ENCODE results near the gene NRXN3. TPM values are rescaled to one million over a fixed set of nuclear protein-coding genes. Genes with fewer than 3 reads are reported as not detected.

NRXN3 gene
- total RNA-seq, 1 donor from 2014 or later = not detected

- DNase-seq (ENCODE audit: low read depth in 2 of 2) = peak; percentile 44 to 54
Measured at GRCh38 chr14:78902010-78902623, 731.9 kb downstream of the NRXN3 start.

GRCh38 chr14:78904094-78904493, 733.9 kb downstream of the NRXN3 start:
- no peak for DNase-seq (ENCODE audit: low read depth in 2 of 2)

DNA sequence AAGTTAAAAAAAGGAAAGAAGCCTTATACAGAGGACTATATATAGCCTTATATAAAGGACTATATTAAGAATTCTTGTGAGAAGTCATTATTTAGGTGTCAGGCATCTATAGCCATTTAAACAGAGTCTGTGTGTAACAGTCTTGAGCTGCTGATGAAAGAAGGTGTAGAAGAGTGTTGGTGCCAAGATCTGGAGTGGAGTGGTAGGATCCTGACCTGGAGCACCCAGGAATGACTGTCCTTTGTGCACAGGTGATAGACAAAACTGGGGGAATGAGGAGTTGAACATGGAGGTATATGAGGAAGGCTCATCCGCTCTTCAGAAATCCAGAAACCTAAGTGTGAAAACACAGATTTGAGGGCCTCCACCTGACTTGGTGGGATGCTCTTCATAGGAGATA, 747.3 kb downstream of the NRXN3 start:
- no peak for DNase-seq (ENCODE audit: low read depth in 2 of 2)

DNA sequence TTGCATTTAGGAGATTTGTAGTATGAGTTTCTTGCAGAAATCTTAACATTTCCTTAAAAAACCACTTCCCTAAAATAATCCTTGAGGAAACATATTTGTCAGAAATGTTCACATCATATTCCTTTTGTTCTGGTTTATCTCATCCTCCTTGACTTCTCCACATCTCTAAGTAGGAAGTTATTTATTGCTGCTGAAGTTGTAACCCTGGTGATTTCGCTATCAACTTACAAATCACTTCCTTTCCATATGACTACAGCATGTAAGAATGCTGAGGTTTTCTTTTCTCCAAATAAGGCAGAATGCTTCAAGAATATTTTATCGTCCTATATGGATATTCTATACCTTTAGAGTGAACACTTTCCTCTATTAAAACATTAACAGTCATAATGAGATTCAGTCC, 751.7 kb downstream of the NRXN3 start:
- DNase-seq (ENCODE audit: low read depth in 2 of 2) = peak; percentile 1 to 90

DNA sequence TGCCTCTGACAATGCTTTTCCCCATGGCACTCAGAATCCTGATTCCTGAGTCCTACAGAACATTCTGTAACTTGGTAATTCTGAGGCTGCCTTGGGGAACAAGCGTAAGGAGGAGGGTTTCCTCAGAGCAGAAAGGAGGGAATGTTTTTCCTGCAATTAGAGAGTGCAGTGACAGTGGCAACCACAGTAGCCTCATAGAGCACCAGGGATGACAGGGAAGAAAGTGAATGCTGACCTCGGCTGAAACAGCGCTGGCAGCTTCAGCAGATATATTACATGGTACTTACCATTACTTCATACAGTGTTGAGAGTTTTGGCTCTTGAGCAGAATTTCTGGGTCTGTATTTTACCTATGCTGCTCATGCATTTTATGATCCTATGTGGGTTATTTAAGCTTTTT, 757.1 kb downstream of the NRXN3 start:
- DNase-seq (ENCODE audit: low read depth in 2 of 2) = no peak

- no peak for DNase-seq (ENCODE audit: low read depth in 2 of 2)
Measured at GRCh38 chr14:78933166-78933565, 763.0 kb downstream of the NRXN3 start.

DNA sequence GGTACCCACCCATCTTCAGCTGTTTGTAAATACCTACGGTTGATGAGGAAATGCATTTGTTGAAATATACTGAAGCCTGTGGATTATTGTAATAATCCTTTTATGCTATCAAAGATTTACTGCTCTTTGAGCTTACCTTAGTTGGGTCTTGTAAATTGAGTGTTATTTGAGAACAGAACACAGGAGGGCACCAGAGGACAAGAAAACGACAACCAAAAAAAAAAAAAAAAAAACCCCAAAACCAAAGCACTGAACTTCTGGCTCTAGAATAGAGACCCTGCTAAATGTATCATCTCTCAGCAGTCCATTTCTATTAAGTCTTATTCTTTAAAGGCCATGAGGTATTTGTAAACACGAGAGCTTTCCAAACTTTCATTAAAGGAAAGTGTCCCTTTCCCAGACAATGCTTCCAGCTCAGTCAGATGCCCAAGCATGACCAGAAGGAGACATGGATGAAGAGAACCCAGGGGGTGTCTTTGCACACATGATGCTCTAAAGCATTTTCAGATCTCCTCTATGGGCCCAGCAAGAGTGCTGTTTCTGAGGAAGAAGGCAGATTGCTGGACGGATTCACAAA, 763.9 kb downstream of the NRXN3 start:
- peak; percentile 45 to 55 for DNase-seq (ENCODE audit: low read depth in 2 of 2)

DNA sequence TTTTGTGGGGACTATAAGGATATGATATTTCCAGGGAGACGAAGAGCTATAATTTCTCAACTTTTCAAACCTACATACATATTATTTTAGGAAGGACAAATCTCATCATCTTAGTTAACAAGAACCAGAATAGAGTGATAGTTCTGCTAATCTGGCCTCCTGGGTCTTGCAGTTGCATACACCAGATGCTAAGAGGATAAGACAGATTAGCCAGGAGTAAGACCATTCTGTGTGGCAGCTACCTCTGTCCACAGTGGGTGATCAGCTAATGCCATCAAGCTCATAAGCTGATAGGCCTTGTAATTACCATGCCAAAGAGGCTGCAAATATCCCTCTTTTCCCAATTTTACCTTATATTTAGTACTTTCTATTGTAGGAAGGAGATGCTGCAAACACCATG, 776.8 kb downstream of the NRXN3 start:
- DNase-seq (ENCODE audit: low read depth in 2 of 2) = no peak

DNA sequence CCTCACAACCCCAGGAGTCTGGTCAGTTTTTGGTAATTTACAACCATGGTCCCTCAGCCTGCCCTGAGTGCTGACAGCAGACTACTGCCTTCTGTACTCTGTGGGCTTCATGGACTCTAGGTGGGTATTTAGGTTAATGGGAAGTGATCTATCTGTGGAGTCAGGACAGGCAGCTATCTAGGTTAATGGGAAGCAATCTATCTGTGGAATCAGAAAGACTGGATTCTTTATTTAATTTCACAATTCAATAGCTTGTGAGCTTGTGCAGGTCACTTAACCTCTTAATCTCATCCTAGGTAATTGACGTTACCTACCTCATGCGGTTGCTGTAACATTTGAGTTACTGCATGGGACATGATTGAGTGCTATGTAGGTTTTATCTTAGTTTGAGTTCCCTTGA, 777.5 kb downstream of the NRXN3 start:
- DNase-seq (ENCODE audit: low read depth in 2 of 2) = no peak

GRCh38 chr14:78950649-78951048, 780.5 kb downstream of the NRXN3 start:
- peak in 1 of 2 donors; percentile 77 for DNase-seq (ENCODE audit: low read depth in 2 of 2)

DNA sequence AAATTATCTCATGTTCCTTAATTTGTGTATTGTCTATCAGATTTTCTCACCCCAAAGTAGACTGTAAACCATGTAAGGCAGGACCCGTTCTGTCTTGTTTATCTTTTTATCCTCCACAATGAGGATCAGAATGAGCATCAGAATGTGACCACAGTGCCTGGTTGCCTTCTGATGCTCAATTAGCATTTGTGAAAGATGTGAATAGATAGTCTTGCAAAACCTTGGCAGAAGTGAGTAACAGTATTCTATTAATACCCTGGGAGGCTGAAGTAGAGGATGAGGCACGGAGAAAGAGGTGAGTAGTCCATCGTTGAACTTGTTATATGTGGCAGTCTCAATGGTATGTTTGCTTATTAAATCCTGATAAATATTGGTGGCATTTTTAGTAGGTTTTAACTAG, 781.4 kb downstream of the NRXN3 start:
- no peak for DNase-seq (ENCODE audit: low read depth in 2 of 2)

DNA sequence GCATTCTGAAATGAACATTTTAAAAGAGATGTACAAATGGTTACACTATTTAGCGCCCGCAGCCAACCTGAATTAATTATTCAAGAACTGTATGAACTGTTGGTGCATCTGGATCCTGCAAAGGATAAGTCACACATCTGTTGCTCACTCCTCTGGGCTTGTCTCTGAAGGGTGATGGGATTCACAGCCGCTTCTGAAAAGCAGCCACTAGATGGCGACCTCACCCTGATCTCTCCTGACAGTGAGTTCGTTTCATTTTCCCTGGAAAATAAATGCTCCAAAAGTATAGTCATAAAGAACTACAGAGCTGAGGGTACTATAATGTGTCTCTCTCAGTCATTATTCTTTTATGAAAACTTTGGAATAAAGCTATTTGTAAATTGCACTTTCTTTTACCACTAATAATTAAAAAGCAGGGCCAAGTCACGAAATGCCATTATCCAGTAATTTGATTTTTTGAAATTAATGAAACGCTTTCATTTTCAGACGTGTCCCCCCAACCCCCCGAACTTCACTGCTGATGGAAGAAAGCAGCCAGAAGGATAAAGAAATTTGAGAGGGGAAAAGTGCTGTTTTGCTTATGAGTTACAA, 789.6 kb downstream of the NRXN3 start:
- peak; percentile 77 to 86 for DNase-seq (ENCODE audit: low read depth in 2 of 2)

DNA sequence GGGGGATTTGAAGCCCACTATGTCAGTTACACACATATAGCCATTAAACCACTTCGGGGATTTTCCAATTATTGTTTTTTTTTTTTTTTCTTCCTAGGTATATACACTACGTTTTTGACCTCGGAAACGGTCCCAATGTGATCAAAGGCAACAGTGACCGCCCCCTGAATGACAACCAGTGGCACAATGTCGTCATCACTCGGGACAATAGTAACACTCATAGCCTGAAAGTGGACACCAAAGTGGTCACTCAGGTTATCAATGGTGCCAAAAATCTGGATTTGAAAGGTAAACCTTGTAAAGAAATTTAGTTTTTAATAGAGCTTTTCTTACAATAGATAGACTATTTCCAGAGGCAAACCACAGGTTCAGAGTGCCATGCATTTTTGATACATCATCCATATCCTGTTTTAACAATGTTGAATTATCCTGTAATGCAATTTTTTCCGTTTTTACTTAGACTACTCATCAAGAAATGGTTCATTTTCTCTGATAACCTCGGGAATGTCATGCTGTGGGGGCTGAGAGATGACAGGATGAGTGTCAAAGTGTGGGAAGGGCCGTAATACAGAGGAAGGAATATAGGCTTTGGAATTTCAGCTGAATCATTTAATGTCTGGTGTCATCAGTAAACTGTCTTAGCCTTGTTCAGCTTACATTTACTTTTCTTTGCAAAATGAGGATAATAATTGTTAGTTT, 797.1 kb downstream of the NRXN3 start:
- DNase-seq (ENCODE audit: low read depth in 2 of 2) = peak; percentile 36 to 72

DNA sequence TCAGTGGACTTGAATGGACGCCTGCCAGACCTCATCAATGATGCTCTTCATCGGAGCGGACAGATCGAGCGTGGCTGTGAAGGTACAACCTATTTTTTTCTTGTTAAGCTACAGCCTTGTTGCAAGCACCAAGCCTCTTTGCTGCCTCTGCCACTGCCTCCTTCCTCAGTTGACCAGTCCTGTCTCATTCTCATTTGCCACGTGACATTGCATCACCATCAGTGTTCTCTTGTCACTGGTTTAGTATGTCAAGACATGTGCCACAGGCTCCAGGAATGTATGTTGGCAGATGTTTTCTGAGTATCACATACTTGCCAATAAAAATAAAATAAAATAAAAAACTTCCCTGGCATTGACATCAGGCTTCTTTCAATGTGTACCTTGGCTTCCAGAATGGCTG, 798.1 kb downstream of the NRXN3 start:
- DNase-seq (ENCODE audit: low read depth in 2 of 2) = peak in 1 of 2 donors; percentile 7

- DNase-seq (ENCODE audit: low read depth in 2 of 2) = peak in 1 of 2 donors; percentile 14
Measured at GRCh38 chr14:78970677-78971076, 800.5 kb downstream of the NRXN3 start.

DNA sequence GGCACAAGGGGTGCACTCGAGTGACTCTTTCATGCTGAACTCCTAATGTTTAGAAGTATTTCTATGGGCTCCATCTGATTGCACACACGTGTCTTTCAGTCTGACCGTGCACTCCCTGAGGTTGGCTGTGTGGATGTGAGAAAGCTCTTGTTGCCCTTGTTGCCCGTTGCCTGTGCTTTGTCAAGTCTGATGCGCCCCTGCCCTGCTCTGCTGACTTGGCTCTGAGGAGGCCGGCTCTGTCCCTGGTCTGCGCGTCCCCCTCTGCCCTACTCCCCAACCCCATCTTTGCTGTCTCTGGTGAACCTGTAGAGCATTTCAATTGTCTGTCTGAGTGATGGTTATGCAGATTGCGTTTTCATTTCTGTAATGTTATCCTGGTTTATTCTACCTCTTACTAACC, 802.3 kb downstream of the NRXN3 start:
- no peak for DNase-seq (ENCODE audit: low read depth in 2 of 2)

- peak; percentile 9 to 92 for DNase-seq (ENCODE audit: low read depth in 2 of 2)
Measured at GRCh38 chr14:78974691-78975090, 804.5 kb downstream of the NRXN3 start.

DNA sequence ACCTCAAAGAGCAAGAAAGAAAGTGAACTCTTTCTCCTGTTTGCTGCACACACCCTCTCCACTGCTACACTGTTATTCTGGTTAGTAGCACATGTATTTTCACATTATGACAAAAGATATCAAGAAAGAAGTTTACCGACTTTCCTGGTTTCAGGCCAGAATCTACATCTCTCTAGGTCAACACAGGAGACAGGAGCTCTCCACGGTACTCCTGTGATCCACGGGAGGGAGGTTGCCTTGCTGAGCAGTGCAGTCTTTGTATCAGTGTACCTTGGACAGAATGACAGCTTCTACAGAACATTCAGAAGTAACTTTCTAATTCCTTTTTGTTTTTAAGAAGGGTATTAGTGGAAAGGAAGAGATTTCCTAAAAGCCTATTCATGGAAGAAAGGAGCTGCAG, 805.6 kb downstream of the NRXN3 start:
- no peak for DNase-seq (ENCODE audit: low read depth in 2 of 2)

DNA sequence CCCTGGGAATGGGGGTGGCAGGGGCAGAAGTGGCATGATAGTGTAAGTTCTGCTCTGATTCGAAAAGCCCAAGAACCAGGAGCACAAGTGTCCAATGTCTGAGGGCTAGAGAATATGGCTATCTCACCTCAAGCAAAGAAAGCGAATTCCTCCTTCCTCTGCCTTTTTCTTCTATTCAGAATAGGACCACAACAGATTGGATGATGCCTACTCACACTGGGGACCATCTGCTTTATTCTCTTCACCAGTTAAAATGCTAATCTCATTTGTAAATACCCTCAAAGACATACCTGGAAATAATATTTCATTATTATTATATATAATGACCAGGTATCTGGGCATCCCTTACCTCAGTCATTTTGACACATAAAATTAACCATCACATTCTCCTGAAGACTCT, 808.7 kb downstream of the NRXN3 start:
- DNase-seq (ENCODE audit: low read depth in 2 of 2) = no peak

- peak in 1 of 2 donors; percentile 41 for DNase-seq (ENCODE audit: low read depth in 2 of 2)
Measured at GRCh38 chr14:78982551-78982950, 812.4 kb downstream of the NRXN3 start.

DNA sequence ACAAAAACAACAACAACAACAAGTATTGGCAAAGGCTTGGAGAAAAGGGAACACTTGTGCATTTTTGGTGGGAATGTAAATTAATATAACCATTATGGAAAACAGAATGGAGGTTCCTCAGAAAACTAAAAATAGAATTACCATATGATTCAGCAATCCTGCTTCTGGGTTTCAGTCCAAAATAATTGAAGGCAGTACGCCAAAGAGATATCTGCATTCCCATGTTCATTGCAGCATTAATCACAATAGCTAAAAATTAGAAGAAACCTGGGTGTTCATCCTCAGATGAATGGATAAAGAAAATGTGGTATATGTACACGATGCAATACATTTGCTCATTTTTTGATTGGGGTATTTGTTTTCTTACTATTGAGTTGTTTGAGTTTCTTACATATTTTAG, 813.0 kb downstream of the NRXN3 start:
- DNase-seq (ENCODE audit: low read depth in 2 of 2) = no peak

GRCh38 chr14:78985668-78986381, 815.7 kb downstream of the NRXN3 start:
- peak in 1 of 2 donors; percentile 77 for DNase-seq (ENCODE audit: low read depth in 2 of 2)

Data from lung microvascular endothelial cell (primary cell).